Measurements from ENCODE around the gene AK9.

Gene AK9

DNA sequence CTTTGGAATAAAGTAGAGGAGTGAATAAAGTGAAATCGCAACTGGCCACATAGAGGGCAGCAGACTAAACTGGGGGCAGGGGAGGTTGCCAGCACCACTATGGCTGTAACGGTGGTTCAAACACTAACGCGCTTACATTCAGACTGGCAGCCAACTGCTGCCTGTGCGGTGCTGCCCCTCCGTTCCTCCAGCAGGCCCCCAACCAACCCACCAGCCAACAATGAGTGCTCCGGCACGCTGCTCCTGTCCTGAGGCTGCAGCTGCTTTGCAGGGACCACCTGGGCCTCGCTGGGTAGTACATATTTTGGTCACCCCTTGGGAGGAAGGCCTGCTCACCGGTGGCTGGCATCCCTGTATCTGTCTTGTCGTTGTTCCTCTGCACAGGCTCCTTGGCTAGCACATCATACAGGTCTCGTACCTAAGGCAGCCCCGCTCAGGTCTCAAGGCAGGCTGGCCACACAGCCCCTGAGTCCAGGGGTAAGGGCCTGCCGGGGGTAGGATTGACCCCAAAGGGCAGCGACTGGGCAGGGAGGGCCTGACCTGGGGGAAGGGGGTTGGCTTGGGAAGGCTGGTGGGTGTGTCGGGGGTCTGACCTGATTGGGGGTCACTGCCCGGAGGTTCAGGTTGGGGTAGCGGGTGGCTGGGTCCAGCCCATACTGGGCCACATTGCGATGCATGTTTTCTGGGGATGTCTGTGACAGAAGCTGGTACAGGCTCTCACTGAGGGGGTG is 241.8 kb downstream of the AK9 start:
- no peak for DNase-seq (ENCODE audit: low read depth, low spot score)
- H3K27ac ChIP-seq: no peak overlapping the region

DNA sequence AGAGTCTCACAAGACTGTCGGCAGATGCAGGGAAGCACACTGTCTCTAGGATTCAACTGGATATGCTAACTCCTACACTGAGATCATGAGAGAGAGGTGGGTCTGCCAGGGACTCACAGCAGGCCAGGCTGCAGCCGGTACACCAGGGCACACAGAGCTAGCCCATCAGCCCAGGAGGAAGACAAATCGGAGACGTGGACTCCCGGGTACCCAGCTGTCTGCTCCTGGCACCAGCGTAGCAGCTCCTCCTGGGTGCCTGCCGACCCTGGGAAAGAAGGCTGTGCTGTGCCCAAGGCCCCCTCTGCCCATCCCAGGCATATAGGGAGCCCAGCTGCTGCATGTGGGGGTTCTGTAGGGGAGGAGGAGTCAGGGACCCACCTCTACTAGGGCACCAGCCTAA is 242.4 kb downstream of the AK9 start:
- H3K27ac ChIP-seq: no peak overlapping the region
- no peak for DNase-seq (ENCODE audit: low read depth, low spot score)

DNA sequence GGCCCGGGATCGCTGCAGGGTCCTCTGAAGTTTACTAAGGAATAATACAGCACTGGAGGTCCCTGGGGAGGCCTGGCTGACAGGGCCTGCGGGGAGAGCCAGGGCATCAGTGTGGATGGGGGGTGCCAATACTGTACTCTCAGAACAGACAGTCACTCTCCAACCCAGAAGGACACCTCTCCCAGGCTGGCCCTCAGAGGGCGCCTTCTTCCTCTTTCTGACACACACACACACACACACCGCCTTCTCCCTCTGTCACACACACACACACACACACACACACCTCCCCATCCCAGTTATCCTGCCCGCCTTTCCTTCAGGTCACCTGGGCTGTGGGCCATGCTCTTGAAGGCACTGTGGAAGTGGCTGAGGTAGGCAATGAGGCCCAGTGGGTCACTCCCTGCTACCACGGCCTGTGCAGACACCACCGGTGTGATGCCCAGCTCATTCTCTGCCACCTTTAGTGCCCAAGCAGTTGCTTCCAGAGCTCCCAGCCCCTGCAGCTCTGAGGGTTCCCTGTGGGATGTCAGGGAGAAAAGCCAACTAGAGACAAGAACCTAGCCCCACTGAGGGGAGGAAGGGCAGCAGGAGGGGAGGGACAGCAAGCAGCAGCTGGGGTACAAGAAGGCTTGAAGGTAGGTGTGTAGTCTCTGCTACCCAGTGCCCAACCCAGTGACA is 243.0 kb downstream of the AK9 start:
- DNase-seq (ENCODE audit: low read depth, low spot score): no peak
- H3K27ac ChIP-seq: no peak overlapping the region

DNA sequence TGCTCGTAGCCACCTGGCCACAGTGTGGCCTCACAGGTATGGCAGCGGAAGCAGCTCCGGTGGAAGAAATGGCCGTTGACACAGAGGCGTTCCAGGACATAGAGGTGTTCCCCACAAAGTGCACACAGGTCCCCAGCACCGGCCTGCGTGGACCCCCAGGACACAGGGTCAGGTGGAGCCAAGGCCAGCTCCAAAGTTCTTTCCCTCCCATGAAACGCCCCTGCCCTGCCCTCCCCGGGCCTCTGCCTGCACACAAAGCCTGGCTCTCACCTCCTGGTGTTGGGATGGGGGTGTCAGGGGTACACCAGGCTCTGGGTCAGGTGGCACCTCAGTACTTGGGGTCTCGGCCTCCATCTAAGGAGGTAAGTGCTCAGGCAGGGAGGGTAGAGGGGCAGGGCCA is 243.9 kb downstream of the AK9 start:
- DNase-seq (ENCODE audit: low read depth, low spot score): no peak
- no peak overlapping the region for H3K27ac ChIP-seq

DNA sequence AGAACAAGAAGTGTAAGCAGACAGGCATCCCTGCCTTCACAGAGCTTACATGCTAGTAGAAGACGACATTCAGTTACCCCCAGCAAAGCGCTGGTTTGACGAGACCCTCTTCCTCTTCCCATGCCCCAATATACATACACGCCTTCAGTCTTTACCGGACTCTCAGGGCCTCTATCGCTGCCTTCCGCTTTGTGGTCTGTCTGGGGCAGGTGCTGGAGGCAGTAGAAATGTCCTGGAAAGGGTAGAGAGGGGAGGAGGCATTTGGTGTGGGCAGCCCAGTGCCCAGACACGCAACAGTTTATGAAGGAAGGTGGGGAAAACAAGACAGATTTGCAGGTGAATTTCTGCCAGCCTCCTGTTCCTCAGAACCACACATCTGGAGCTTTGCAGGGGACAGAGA is 244.5 kb downstream of the AK9 start:
- DNase-seq (ENCODE audit: low read depth, low spot score): no peak
- no peak overlapping the region for H3K27ac ChIP-seq

DNA sequence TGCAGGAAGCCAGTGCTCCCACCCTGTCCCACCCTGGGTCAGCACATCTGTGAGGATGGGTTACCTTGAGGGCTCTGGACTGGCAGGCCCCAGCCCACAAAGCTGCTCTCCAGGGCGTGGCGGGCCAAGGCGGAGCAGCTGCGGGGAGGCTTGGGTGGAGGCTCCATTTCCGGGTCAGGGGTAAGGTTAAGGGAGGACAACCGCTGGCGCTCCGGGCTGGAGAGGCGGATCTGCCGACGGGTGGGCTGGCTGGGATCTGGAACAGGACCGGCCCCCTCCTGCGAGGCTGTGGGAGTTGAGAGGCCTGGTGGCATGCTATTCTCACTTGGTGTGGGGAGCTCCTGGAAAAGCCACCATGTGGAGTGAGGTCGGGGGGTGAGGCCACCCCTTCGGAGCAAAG is 244.9 kb downstream of the AK9 start:
- no peak overlapping the region for H3K27ac ChIP-seq
- DNase-seq (ENCODE audit: low read depth, low spot score): no peak

DNA sequence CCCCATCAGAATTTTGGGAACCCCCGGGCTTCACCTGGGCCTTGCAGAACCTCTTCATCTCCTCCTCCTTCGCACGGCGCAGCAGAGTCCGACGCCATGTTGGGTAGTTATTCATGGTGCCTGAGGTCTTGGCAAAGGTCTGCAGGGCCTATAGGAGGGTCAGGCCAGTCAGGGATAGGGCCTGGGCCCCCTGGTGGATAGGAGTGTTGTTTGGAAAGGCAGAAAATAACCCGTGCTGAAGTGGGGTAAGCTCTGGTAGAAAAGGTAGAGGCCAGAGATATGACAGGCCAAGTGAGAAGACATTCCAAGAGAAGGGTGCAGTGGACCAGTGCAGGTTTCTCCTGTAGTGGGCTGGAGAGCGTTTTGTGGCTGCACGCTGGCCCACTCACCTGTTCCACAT is 245.6 kb downstream of the AK9 start:
- no peak overlapping the region for H3K27ac ChIP-seq
- no peak for DNase-seq (ENCODE audit: low read depth, low spot score)

DNA sequence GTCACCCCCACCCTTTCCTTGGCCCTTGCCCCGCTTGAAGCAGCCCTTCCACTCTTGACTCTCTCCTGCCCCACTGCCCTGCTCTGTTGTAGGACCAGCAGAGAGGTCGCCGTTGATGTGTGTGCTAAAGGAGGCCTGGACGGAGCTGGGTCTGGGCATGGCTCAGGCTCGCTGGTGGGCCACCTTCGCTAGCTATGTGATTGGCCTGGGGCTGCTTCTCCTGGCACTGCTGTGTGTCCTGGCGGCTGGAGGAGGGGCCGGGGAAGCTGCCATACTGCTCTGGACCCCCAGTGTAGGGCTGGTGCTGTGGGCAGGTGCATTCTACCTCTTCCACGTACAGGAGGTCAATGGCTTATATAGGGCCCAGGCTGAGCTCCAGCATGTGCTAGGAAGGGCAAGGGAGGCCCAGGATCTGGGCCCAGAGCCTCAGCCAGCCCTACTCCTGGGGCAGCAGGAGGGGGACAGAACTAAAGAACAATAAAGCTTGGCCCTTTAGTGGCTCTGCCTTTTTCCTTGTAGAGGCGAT is 247.5 kb downstream of the AK9 start:
- DNase-seq (ENCODE audit: low read depth, low spot score): no peak
- no peak overlapping the region for H3K27ac ChIP-seq

Data from epithelial cell of prostate (primary cell).